GM18499 (cell line): ENCODE data around the gene LRMDA.

Experiments used
- ATAC-seq: cut with Tn5 transposase; IDR thresholded peaks from one replicate; pipeline ENCODE4 v1.9.1; 2021; ENCODE audit warnings: moderate number of reproducible peaks; ENCODE audit not compliant: insufficient read depth, unreplicated experiment

Gene LRMDA

GRCh38 chr10:75401569-75402485 is 29.6 kb upstream of the LRMDA start, which contains the start of gene ZNF503:
Gene ZNF503 (minus strand): TSS chr10:75401764. CDS start chr10:75401419, 345 bp downstream.
- no peak for ATAC-seq

GRCh38 chr10:75402486-75403143 is 28.8 kb upstream of the LRMDA start:
- no peak for ATAC-seq

DNA sequence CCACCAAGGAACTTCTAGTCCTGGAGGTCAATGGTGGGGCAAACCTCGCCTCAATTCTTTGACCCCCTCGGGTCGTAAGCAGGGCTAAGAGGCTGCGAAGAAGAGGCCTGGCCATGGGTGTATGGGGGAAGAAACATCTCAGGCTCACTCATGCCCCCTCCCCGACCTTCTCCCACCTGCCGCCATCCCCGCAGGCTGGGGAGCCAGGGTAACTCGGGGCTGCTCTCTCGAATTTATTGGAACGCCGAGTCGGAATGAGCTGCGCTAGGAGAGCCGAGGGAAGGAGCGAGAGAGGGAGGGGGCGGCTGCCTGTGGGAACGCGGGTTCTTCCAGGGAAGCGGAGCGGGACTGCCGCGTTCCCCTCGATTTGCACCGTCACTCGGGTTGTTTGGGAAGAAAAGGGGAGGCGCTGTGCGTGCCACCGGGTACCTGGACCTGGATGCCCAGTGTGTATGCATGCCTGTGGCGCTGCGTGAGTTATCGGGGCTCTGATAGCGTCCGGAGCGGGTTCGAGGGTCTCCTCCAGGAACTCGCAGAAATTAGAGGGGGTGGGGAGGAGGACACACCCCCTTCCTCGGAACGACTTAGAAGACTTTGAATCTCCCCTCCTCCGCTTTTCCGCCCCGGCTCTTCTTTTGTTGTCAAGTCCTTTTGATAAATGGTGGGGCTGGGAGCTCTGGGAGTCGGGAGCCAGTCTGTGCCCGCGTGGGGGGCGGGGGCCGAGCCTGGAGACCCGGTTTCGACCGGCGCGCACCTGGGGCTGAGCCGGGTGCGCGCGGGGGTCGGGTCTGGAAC is 28.1 kb upstream of the LRMDA start:
- ATAC-seq, result no peak

DNA sequence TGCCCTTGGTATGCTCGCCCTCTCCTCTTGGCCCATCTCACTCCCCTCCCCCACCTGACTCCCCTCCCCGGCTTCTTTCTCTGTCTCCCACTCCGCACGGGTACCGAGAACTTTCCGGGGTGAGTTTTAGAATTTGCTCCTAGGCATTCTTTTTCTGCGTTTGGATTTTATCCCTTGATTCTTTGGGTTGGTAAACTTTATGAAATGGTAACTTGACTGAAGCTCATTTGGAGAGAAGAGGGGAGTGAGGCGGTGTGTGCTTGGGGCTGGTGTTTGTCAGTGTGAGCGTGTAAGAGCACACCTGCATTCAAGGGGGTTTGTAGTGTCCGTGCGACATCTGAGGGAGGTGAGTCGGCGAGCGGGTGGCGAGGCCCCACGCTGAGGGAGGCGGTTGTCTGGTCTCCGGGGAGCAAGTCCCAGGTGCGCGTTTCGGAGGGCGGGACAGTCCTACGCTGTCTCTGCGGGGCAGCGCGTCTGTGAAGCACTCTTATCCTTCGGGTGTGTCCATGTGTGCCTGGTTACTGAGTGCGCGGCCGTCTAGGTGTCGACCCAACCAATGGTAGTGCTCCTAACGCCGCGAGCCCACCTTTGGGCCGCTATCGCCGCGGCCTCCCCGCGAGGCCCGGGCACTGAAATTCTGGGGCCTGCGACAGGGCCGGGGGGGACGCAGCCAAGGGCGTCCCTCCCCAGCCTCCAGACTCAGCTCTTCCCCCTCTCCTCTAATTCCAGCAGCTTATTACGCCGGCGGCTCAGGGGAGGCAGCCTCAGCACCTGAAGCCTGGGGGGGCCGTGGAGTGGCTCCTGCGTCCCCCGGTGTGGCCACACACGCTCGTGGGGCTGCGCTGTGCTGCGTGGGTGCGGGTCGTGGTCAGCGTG is 27.2 kb upstream of the LRMDA start:
- no peak for ATAC-seq

- ATAC-seq, result no peak
Measured at GRCh38 chr10:75404815-75405597, 26.4 kb upstream of the LRMDA start.

- no peak for ATAC-seq
Measured at GRCh38 chr10:75405598-75406461, 25.6 kb upstream of the LRMDA start.

GRCh38 chr10:75406462-75407223 is 24.8 kb upstream of the LRMDA start:
- no peak for ATAC-seq

DNA sequence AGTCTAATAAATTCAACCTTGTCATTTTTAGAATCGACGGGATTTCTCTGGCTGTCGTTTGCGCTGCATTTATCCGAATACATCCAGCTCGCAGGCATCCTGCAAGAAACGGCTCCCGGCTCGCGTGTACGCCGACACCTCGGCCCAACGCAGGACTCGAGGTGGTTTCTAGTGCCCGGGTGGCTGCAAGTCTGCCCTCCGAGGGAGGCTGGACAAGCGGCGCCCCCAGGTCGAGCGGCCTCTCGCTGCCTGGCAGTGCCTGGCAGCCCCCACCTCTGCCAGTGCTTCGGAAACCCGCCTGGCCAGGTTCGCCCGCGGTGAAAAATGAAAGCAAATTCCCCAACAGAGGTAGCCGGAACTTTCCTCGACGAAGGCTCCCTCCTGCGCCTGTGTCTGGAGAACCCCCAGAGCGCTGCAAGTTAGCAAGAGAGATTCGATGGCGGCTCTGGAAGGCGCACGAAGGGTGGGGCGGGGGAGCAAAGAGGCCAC is 24.2 kb upstream of the LRMDA start:
- no peak for ATAC-seq

- no peak for ATAC-seq
Measured at GRCh38 chr10:75407713-75408508, 23.5 kb upstream of the LRMDA start.

DNA sequence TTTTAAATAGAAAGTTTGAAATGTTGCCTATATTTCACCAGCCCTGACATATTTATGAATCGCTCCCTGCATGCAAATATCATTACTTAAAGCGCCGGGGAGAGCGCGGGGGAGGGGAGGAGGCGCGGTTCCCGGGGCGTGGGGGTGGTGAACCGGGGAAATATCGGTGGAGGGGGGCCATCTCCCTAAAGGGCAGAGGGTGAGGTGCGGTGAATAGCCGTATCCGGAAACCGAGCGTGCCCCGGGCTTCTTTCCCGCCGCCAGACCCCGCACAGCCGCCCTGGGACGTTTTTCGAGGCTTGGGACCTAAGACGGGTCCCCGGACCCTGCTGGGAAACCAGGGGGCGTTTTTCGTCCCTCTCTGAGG is 22.9 kb upstream of the LRMDA start:
- no peak for ATAC-seq

- no peak for ATAC-seq
Measured at GRCh38 chr10:75408911-75409885, 22.2 kb upstream of the LRMDA start.

- ATAC-seq, result no peak
Measured at GRCh38 chr10:75410132-75411005, 21.1 kb upstream of the LRMDA start.

DNA sequence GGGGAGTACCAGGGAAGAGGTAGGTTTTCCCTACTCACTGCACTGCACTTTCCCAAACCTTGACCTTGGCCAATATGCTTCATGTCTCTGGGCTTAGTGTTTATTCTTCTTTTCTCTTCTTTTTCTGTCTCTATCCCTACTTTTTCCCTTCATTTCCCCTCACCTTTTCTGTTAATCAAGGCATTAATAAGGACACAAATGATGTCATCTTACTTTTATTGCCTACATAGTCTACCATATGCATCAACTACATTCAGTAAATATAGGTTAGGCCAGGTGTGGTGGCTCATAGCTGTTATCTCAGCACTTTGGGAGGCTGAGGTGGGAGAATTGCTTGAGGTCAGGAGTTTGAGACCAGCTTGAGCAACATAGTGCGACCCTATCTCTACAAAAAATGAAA is 16.9 kb upstream of the LRMDA start:
- ATAC-seq, result no peak

GRCh38 chr10:75417522-75417927 is 13.9 kb upstream of the LRMDA start:
- ATAC-seq, result no peak
